Peyer's patch (tissue), 4 donors: ENCODE data around the gene CDC23.

ENCODE experiments used
- POLR2A ChIP-seq, 2 donors: fragments of 450-650 bp; IDR thresholded peaks; one replicate each; pipeline ENCODE4 v1.5.1; 2017; ENCODE audit warnings: antibody characterized with exemption in 2 of 2, mild to moderate bottlenecking in 2 of 2, moderate library complexity in 2 of 2
- TF ChIP-seq, protein P1 (sequence below), 6 experiments: fragments of 450-650 bp in 4 of 6; fragments of 200-600 bp in 2 of 6; sonication (generic) in 1 of 6; IDR thresholded peaks; one replicate each; pipeline ENCODE4 v1.5.1; 2017 to 2019; ENCODE audit warnings: antibody characterized with exemption in 6 of 6, mild to moderate bottlenecking in 3 of 6, moderate library complexity in 1 of 6

DNA sequence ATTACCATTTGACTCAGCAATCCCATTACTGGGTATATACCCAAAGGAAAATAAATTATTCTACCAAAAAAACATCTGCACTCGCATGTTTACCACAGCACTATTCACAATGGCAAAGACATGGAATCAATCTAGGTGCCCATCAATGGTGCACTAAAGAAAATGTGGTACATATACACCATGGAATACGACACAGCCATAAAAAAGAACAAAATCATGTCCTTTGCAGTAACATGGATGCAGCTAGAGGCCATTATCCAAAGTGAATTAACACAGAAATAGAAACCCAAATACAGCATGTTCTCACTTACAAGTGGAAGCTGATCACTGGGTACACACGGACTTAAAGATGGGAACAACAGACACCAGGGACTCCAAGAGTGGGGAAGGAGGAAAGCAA lies 2.1 kb downstream of the CDC23 start:
- TF ChIP-seq, protein P1, sequence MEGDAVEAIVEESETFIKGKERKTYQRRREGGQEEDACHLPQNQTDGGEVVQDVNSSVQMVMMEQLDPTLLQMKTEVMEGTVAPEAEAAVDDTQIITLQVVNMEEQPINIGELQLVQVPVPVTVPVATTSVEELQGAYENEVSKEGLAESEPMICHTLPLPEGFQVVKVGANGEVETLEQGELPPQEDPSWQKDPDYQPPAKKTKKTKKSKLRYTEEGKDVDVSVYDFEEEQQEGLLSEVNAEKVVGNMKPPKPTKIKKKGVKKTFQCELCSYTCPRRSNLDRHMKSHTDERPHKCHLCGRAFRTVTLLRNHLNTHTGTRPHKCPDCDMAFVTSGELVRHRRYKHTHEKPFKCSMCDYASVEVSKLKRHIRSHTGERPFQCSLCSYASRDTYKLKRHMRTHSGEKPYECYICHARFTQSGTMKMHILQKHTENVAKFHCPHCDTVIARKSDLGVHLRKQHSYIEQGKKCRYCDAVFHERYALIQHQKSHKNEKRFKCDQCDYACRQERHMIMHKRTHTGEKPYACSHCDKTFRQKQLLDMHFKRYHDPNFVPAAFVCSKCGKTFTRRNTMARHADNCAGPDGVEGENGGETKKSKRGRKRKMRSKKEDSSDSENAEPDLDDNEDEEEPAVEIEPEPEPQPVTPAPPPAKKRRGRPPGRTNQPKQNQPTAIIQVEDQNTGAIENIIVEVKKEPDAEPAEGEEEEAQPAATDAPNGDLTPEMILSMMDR (IDR thresholded peaks at IDR 0.05) = no peak
- no peak for TF ChIP-seq POLR2A (IDR thresholded peaks at IDR 0.05)
